NK-92 (cell line): ENCODE results near the gene UVSSA.

Experiments
- DNase-seq: peaks from one replicate; lab custom pipeline; 2025; ENCODE audit not compliant: unreplicated experiment; lab: John Stamatoyannopoulos, UW

The UVSSA gene

DNA sequence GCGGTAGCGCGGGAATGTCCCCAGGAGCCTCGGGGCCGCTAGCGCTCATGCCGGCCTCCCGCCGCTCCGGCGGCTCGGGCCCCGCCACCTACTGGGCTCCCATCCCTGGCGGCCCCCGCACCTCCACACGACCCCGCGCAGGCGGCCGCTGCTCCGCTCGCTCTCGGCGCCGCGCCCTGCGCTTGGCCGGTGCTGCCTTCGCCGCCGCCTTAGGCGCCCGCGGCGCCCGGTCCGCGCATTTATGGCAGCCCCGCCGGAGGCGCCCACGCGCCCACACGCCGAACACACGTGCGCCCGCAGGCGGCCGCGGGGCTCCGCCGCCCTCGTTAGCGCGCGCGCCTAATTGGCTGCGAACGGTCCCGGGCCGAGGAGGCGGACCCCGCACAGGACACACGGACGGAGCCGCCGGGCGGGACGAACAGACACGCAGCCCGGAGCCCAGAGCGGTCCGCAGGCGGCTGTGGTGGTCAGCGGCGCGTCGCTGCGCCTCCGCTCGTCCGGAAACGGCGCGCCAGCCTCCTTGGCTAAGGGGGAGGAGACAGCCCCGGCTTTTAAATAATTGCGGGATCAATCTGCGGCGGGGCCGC lies 59.5 kb downstream of the UVSSA start, which contains the start of gene NKX1-1:
TSS of gene NKX1-1 (minus strand) at position 49 of the 587 bp plus-strand sequence. CDS start at position 49, 0 bp downstream.
- no peak for DNase-seq

DNA sequence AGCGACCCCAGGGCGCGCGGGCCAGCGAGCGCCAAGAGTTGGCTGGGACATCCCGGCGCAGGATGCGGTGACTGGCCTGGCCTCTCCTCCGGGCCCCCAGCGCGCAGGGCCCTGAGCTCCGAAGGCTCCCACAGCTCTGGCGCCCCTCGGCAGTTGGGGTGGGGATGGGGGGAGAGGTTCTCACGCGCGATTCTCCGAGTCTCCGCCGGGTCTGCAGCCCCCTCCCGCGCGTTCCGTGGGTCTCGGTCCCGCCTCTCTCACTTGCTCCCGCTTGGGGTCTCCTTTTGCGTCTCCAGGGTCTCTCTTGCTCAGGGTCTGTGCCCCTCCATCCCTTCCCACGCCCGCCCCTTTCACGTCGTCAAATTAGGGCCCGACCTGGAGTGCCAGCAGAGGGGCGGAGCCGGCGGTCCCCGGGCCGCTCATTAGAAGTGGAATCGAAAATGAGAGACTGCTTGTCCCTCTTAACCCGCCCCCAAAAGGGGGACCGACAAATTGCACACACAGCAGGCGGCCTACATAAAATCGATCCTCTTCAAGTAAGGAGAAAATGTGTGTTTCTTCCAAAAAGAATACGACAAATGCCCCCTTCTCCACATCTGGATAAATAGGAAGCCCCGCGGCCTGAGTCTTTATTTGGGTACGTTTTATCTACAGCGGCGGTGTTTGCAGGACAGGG lies 60.1 kb downstream of the UVSSA start:
- no peak for DNase-seq

DNA sequence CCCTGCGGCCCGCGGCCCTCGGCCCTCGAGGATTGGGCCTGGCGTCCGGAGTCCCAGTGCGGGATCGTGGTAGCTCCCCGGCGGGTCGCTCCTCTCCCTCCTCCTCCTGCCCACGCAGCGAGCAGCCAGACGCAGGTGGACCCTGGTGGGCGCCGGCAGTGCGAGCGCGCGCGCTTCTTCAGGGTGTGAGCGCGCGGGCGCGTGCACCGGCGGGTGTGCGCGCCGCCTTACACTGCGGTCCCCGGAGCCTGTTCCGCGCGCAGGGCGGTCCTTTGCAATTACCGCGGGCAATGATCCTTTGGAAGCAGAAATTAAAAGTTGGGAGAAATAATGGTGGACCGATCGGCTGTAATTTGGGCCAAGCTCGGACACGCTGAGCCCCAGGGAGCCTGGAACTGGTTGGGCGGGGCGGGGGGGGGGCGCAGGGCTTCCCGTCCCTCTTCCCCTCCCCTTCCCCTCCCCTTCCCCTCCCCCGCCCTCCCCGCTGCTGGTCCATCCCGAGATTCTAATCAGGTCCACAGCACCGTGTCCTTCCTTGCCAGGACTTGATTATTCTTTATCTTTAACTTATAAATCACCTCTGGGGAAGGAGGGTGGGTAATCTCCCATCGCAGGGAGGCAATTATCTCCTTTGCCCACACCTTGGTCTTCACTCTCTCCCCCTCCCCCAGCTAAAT lies 60.8 kb downstream of the UVSSA start:
- no peak for DNase-seq

- no peak for DNase-seq
Observed at GRCh38 chr4:1408418-1408817, 61.4 kb downstream of the UVSSA start.

DNA sequence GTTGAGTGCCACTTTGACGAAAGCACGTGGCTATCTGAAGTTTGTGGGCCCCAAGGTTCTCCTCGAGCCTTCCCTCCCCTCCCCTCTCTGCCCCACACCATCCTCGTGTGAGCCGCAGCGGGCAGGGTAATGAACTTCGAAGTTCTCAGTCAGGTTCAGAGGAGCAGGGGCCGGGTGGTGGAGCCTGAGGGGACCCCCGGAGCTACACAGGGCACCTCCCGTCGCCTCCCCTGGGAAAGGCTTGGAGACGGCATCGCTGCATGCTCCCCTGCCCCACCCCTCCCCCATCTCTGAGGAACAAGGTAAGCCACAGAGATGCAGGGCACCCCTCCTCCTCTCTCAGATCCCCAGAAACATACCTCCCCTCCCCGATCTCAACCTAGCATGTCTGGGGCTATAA lies 62.1 kb downstream of the UVSSA start:
- DNase-seq, result no peak

DNA sequence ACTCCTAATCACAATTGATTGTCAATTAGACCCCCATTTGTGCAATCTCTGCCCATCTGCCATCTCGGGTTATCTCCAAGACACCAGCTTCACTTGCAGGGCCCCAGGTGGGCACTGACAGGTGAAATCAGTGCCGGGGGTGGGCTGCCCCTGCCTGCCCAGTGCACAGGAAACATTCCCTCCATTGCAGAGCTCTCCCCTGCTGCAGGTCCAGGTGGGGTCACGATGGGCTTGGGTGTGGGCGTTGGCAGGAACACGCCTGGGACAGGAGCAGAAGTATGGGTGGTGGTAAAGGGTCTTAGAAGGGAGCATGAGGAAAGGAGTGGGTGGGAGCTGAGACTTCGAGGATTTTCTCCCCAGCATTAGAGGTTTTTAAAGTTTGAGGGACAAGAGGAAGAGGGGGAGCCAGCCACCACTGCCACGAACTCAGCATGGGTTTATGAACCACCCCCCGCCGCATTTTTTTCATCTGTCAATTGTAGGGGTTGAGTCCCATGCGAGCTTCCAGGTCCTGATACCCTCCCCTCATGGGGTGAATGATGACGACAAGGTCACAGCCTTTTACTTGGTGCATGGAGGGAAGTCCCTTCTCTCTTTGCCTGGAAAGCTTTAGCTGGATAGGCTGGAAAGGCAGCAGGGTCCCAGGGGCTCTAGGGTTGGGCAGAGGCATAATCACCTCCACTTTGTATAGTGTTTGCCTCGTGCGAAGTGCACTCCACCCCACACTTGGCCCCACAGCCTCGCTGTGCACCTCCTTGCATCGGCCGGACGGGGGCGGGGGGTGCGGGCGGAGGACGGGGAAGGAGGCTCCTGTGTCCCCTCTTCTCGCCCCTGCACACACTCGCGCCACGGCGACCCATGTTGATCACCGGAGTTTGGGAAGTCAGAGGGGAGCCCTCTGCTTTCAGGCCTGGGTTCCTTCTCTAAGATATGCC lies 62.8 kb downstream of the UVSSA start:
- no peak for DNase-seq

GRCh38 chr4:1410491-1411325 lies 63.7 kb downstream of the UVSSA start:
- DNase-seq, result no peak

- DNase-seq, result no peak
Observed at GRCh38 chr4:1411436-1412375, 64.7 kb downstream of the UVSSA start.

GRCh38 chr4:1412376-1413203 lies 65.6 kb downstream of the UVSSA start:
- DNase-seq, result no peak

DNA sequence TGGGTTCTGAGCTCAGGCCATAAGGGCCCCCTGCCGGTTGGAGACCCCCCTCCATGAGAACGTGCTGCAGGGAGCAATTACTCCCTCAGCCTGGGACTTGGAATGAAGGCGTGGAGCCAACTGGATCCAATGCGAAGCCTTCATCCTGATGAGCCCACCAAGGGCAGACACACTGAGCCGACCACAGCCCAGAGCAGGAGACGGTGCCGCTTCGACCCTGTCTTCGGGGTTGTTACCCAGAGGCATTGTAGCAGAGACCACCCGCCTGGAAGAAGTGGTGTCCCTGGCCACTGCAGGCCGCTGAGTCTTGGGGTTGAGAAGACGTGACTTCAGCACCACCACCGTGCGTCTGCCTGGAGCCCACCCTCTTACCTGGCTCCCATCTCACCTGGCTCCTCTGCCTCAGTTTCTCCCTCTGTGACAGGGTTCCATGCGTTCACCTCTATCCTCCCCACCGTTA lies 66.2 kb downstream of the UVSSA start:
- no peak for DNase-seq

DNA sequence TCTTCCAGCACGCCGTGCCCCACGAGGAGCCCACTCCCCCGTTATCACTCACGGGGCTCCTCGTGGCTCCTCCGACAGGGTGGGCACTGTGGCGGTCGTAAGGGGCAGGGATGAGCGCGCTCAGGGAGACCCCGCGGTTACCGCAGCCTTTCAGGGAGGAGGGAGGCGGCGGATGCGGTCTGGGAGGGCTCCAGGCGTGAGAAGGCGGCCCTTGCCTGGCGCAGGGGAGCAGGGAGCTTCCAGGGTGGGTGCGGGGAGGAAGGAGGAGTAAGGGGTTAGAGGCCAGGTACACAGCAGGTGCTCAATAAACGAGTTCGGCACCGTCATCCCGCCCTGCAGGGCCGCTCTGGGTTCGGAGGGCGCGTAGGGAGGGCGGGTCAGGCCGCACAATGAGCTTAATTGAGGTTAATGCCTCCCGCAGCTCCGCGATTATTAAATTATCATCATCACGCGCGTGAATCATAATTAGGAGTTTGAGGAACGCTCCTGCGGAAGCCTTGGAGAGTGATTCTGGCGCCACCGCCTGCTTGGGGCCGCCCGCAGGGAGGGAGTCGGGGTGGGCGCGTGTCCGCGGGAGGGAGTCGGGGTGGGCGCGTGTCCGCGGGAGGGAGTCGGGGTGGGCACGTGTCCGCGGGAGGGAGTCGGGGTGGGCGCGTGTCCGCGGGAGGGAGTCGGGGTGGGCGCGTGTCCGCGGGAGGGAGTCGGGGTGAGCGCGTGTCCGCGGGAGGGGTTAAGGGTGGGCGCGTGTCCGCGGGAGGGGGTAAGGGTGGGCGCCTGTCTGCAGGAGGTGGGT lies 66.9 kb downstream of the UVSSA start:
- DNase-seq, result no peak

DNA sequence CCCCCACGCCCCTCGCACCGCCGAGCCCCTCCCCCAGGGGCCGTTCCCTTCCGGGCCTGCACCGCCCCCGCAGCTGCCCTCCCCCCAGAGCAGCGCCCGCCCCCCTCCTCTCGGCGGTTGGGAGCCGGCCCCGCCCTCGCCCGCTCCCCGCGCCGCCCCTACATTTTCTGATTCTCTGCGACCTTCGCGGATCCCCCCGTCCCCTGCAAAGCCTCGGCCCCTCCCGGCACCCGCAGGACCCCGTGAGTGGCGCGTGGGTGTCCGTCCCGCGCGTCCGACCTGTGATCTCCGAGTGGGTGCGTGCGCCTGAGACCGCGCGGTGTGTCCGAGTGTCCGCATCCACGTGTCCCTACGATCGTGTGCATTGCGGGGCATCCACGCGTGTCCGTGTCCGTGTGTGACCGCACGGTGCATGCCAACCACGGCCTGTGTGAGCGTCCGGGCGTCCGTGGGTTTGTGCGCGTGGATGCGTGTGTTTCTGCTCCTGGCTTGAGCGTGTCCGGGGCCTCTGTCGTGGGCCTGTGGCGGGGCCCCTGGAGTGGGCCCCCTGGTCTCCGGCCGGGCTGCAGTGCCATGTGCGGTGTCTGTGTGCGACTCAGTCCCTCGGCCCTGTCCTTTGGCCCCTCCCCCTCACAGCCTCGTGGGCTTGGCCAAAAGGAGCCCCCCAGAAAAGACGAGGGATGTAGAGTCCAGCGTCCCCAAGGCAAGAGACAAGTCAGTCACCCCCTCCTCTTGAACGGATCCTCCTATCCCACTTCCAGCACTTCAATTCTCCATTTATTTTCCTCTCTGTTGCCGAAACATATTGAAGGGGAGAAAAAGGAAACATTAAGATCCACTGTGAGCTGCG lies 68.0 kb downstream of the UVSSA start:
- no peak for DNase-seq

DNA sequence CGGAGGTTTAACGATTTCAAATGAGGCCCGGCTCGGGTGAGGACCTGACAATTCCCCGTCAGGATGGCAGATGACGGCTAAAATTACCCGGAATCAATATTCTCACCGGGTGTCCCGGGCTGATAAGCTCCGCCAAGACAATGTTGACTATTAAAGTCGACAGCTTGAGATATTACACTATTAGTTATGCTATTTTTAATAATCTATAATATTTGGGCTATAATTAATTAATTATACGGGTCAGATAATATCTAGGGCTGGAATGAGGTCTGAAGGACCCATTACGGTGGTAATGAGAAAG lies 68.6 kb downstream of the UVSSA start:
- no peak for DNase-seq

DNA sequence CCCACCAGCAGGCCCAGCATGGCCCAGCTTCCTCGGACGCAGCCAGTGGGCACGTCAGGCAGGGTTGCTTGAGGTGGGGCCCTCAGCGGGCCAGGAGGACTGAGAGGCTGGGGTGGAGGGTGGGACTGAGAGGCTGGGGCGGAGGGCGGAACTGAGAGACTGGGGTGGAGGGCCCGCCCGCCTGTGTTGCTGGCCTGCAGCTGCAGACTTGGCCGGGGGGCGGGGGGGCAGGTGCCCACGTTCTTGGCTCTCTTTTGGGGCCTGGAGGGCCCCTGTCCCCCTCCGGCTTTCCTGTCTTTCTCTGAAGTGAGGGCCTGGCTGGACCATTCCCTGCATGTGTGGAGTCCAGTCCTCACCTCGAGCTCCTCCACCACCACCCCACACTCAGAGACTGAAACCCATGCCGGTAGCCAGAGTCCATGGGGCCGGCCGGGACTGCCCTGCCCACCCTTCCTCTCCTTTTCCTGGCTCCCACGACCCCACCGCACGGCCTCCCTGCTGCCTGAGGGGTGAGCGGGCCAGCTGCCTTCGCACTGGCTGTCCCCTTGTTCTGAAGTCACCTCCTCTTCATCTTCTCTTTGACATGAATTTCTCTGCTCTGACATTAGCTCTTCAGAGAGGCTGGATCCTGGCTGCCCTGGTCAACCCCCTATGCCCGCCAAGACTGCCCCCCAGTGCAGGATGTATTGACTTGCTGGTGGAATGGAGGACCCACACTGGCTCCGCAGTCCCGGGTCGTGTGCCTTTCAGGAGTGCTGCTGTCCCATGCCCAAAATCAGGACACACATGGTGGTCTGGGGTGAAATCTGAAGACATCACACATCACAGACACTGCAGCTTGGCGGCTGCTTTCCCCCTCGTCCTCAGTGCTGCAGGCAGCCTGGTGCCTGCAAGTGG lies 69.3 kb downstream of the UVSSA start:
- no peak for DNase-seq

DNA sequence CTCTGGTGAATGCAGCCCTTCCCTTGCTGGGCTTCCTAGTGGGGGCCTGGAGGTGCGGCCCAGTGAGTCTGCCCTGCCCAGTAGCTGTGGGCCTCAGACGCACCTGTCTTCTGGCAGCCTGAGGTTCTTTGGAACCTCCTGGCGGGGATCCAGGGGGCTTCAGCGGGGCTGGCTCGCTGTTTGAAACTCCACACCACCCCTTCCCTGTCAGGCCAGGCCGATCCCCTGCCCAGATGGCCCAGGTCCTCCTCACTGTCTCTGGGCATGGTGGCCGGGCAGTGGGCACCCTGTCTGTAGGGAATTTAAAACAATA lies 69.9 kb downstream of the UVSSA start:
- no peak for DNase-seq
